CD14-positive monocyte (primary cell): ENCODE data around the gene NOX5. TPM values are rescaled to one million over a fixed set of nuclear protein-coding genes. Genes with fewer than 3 reads are reported as not detected.

Experiments
- DNase-seq, 3 donors: peaks; one replicate each; pipeline ENCODE4 v3.0.0-alpha.2; 2011 to 2022
- H2AFZ ChIP-seq: 2 replicates; pipeline ENCODE4 v1.6.0; 2012; ENCODE audit warnings: mild to moderate bottlenecking, low read depth, low read length, inconsistent platforms; ENCODE audit not compliant: insufficient read depth, poor library complexity, severe bottlenecking
- H3K27ac ChIP-seq, 2 donors: 1 replicate in 1 of 2; 2 replicates in 1 of 2; pipeline ENCODE4 v1.5.1; 2012 to 2013; ENCODE audit warnings: low read length in 2 of 2, control low read depth in 1 of 2, inconsistent platforms in 1 of 2, low read depth in 1 of 2, mild to moderate bottlenecking in 1 of 2
- H3K27me3 ChIP-seq, 2 donors: one replicate each; pipeline versions ENCODE4 v1.6.0 to v1.6.1; 2011 to 2013; ENCODE audit warnings: low read length in 2 of 2; ENCODE audit not compliant: control insufficient read depth in 2 of 2, insufficient read depth in 2 of 2
- H3K36me3 ChIP-seq, 2 donors: replicated peaks in 1 of 2; 1 replicate in 1 of 2; 2 replicates in 1 of 2; pipeline versions ENCODE4 v1.5.1 to v1.6.1; 2012 to 2013; ENCODE audit warnings: low read length in 2 of 2, control low read depth in 1 of 2, inconsistent platforms in 1 of 2, mild to moderate bottlenecking in 1 of 2; ENCODE audit not compliant: insufficient read depth in 2 of 2, control insufficient read depth in 1 of 2
- H3K4me1 ChIP-seq, 2 donors: 1 replicate in 1 of 2; 2 replicates in 1 of 2; pipeline versions ENCODE4 v1.5.1 to v1.6.1; 2012 to 2013; ENCODE audit warnings: low read length in 2 of 2, control low read depth in 1 of 2, inconsistent platforms in 1 of 2, mild to moderate bottlenecking in 1 of 2, moderate library complexity in 1 of 2; ENCODE audit not compliant: insufficient read depth in 2 of 2, control insufficient read depth in 1 of 2
- H3K4me2 ChIP-seq: replicated peaks from 2 replicates; pipeline ENCODE3; 2012; ENCODE audit warnings: low read length, moderate library complexity, mild to moderate bottlenecking; ENCODE audit not compliant: poor library complexity, severe bottlenecking; ENCODE audit errors: extremely low read depth
- H3K4me3 ChIP-seq, 3 experiments: fragments of 200-600 bp in 1 of 3; sonication (generic) in 1 of 3; replicated peaks in 1 of 3; 1 replicate in 2 of 3; 2 replicates in 1 of 3; pipeline ENCODE4 v1.5.1; 2011 to 2013; ENCODE audit warnings: low read length in 3 of 3, mild to moderate bottlenecking in 3 of 3, control low read depth in 2 of 3, low read depth in 2 of 3, inconsistent platforms in 1 of 3, moderate library complexity in 1 of 3
- H3K79me2 ChIP-seq: 2 replicates; pipeline ENCODE4 v1.6.0; 2012; ENCODE audit warnings: mild to moderate bottlenecking, control low read depth, inconsistent platforms, low read length, moderate library complexity; ENCODE audit not compliant: insufficient read depth
- H3K9ac ChIP-seq: 2 replicates; pipeline ENCODE4 v1.6.0; 2017; ENCODE audit warnings: low read length, mild to moderate bottlenecking; ENCODE audit not compliant: insufficient read depth, poor library complexity, severe bottlenecking
- H3K9me3 ChIP-seq, 2 donors: replicated peaks in 1 of 2; 1 replicate in 1 of 2; 2 replicates in 1 of 2; pipeline versions ENCODE4 v1.5.1 to v1.6.1; 2012 to 2013; ENCODE audit warnings: low read length in 2 of 2, control low read depth in 1 of 2; ENCODE audit not compliant: control insufficient read depth in 1 of 2, insufficient read depth in 1 of 2
- H4K20me1 ChIP-seq: 2 replicates; pipeline ENCODE4 v1.6.0; 2012; ENCODE audit warnings: mild to moderate bottlenecking, low read length, control low read depth, moderate library complexity; ENCODE audit not compliant: insufficient read depth
- H3K27ac Mint-ChIP-seq, 7 donors: one replicate each; pipeline ENCODE4 v1.8.0; 2020; ENCODE audit warnings: mild to moderate bottlenecking in 7 of 7, mixed read lengths in 7 of 7, moderate library complexity in 6 of 7, inconsistent platforms in 2 of 7
- H3K27me3 Mint-ChIP-seq, 3 donors: one replicate each; pipeline ENCODE4 v1.8.0; 2021 to 2022; ENCODE audit warnings: low read depth in 3 of 3, mild to moderate bottlenecking in 3 of 3, mixed read lengths in 3 of 3, moderate library complexity in 3 of 3, inconsistent platforms in 1 of 3
- H3K36me3 Mint-ChIP-seq, 2 donors: one replicate each; pipeline ENCODE4 v1.8.0; 2020; ENCODE audit warnings: mixed read lengths in 2 of 2, inconsistent platforms in 1 of 2, mild to moderate bottlenecking in 1 of 2
- H3K4me1 Mint-ChIP-seq: one replicate; pipeline ENCODE4 v1.8.0; 2020; ENCODE audit warnings: mild to moderate bottlenecking, mixed read lengths
- H3K4me3 Mint-ChIP-seq, 2 donors: one replicate each; pipeline ENCODE4 v1.8.0; 2020; ENCODE audit warnings: mild to moderate bottlenecking in 2 of 2, mixed read lengths in 2 of 2, moderate library complexity in 1 of 2
- H3K9me3 Mint-ChIP-seq, 7 donors: one replicate each; pipeline ENCODE4 v1.8.0; 2020 to 2022; ENCODE audit warnings: mixed read lengths in 7 of 7, mild to moderate bottlenecking in 6 of 7, moderate library complexity in 6 of 7, inconsistent platforms in 2 of 7
- WGBS: methylation state at CpG from one replicate; pipeline ENCODE4 v1.1.5; 2013; ENCODE audit warnings: missing lambda C conversion rate; ENCODE audit not compliant: insufficient coverage; 5-methylcytosine and 5-hydroxymethylcytosine counted together
- intact Hi-C, 2 donors: fragments of 100-400 bp; cut with micrococcal nuclease; formaldehyde crosslinking; loops; one replicate each; pipeline versions ENCODE4 v1.15.0 to v1.15.1; 2023
- polyA plus RNA-seq, 3 donors: library from polyadenylated mRNA; depleted of rRNA in 1 of 3; unstranded in 2 of 3; stranded (reverse) in 1 of 3; fragments of 300-500 nt in 2 of 3; fragments of >200 nt in 1 of 3; fragmentation: Illumina TruSeq in 2 of 3; gene quantifications; 1 replicate in 2 of 3; 2 replicates in 1 of 3; pipeline ENCODE4 v1.2.3, GENCODE V29; 2012 to 2021
- TF ChIP-seq, protein P1 (sequence below): fragments of 200-600 bp; IDR thresholded peaks from one replicate; pipeline ENCODE4 v1.8.0; 2022; ENCODE audit warnings: antibody characterized with exemption, mild to moderate bottlenecking

NOX5 gene
- polyA plus RNA-seq, 3 donors, result not detected

DNA sequence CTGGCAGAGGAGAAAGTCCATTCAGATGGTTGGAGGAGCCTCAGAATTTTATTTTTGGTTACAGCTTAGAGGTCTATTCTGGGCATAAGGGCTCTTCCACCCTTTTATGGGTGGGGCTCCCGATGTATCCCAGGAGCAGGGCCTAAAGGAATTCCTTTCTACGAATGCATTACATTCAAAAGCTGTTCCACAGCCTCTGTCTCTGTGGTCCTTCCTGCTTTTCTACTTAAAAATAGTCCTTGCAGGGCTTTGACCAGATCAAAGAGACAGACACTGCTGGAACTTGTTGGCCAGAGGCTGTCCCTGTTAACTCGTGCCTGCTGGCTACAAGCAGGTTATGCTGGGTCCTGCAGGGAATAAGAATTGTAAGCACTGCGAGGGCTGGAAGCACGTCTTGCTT is 14.4 kb upstream of the NOX5 start:
- no peaks in the 10 kb centered on the region for H3K79me2 ChIP-seq
- Mint-ChIP-seq H3K27ac (no peak overlapping the region), H3K9me3 (peaks cover 0 to 1% (median 0%) of the 10 kb centered on the region in 7 donors), H3K36me3 (no peaks in the 10 kb centered on the region), H3K27me3 (peaks cover 0 to 8% (median 2%) of the 10 kb centered on the region in 3 donors), H3K4me3 (no peak overlapping the region), H3K4me1 (no peaks in the 10 kb centered on the region)
- H3K9ac ChIP-seq, result no peak overlapping the region
- no peaks in the 10 kb centered on the region for H4K20me1 ChIP-seq
- H2AFZ ChIP-seq, result no peak overlapping the region
- no peak overlapping the region for H3K27ac ChIP-seq
- H3K36me3 ChIP-seq, result no peaks in the 10 kb centered on the region
- intact Hi-C loops, result no loop called here
- no peaks in the 10 kb centered on the region for H3K4me1 ChIP-seq
- no peaks in the 10 kb centered on the region for H3K27me3 ChIP-seq
- 77% methylated on average over 3 of the region's 5 CpGs for WGBS
- TF ChIP-seq, protein P1, sequence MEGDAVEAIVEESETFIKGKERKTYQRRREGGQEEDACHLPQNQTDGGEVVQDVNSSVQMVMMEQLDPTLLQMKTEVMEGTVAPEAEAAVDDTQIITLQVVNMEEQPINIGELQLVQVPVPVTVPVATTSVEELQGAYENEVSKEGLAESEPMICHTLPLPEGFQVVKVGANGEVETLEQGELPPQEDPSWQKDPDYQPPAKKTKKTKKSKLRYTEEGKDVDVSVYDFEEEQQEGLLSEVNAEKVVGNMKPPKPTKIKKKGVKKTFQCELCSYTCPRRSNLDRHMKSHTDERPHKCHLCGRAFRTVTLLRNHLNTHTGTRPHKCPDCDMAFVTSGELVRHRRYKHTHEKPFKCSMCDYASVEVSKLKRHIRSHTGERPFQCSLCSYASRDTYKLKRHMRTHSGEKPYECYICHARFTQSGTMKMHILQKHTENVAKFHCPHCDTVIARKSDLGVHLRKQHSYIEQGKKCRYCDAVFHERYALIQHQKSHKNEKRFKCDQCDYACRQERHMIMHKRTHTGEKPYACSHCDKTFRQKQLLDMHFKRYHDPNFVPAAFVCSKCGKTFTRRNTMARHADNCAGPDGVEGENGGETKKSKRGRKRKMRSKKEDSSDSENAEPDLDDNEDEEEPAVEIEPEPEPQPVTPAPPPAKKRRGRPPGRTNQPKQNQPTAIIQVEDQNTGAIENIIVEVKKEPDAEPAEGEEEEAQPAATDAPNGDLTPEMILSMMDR, result no peak
- H3K4me2 ChIP-seq, result no peak overlapping the region
- H3K9me3 ChIP-seq, result no peaks in the 10 kb centered on the region
- no peak for DNase-seq
- H3K4me3 ChIP-seq, result no peak overlapping the region

GRCh38 chr15:69000725-69001503 is 13.6 kb upstream of the NOX5 start:
- H3K4me3 ChIP-seq, result no peak overlapping the region
- 100% methylated on average over 2 of the region's 4 CpGs for WGBS
- H3K27ac ChIP-seq, result no peak overlapping the region
- Mint-ChIP-seq H3K36me3 (no peaks in the 10 kb centered on the region), H3K4me1 (no peaks in the 10 kb centered on the region), H3K4me3 (no peak overlapping the region), H3K27me3 (peaks cover 0 to 8% (median 2%) of the 10 kb centered on the region in 3 donors), H3K9me3 (peaks cover 0 to 1% (median 0%) of the 10 kb centered on the region in 7 donors), H3K27ac (no peak overlapping the region)
- H3K4me1 ChIP-seq, result no peaks in the 10 kb centered on the region
- H4K20me1 ChIP-seq, result no peaks in the 10 kb centered on the region
- no peak overlapping the region for H3K9ac ChIP-seq
- no peaks in the 10 kb centered on the region for H3K79me2 ChIP-seq
- no peak for DNase-seq
- intact Hi-C loops, result no loop called here
- no peaks in the 10 kb centered on the region for H3K36me3 ChIP-seq
- H3K4me2 ChIP-seq, result no peak overlapping the region
- no peaks in the 10 kb centered on the region for H3K27me3 ChIP-seq
- H3K9me3 ChIP-seq, result no peaks in the 10 kb centered on the region
- TF ChIP-seq, protein P1, result no peak
- H2AFZ ChIP-seq, result no peak overlapping the region
